ENCODE measurements around the gene MRPL20.

DNA sequence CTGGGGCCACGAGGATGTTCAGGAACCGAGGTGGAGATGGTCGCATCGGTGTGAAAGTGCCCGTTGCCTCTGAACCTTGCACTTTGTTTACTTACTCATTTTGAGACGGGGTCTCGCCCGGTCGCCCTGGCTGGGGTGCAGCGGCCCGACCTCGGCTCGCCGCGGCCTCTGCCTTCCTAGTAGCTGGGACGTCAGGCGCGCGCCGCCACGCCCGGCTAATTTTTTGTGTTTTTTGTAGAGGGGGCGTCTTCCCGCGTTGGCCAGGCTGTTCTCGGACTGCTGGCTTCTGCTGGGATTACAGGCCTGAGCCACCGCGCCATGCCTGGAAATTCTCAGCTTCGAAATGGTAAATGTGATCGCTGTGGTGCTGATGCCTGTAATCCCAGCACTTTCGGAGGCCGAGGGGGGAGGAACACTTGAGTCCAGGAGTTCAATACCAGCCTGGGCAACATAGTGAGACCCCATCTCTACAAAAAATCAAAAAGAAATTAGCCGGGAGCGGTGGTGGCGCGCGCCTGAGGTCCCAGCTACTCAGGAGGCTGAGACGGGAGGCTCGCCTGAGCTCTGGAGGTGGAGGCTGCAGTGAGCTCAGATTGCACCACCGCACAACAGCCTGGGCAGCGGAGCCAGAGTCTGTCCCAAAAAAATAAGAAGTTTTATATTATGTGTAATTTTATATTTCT lies 684 bp upstream of the MRPL20 start:
- TF ChIP-seq, protein P1, sequence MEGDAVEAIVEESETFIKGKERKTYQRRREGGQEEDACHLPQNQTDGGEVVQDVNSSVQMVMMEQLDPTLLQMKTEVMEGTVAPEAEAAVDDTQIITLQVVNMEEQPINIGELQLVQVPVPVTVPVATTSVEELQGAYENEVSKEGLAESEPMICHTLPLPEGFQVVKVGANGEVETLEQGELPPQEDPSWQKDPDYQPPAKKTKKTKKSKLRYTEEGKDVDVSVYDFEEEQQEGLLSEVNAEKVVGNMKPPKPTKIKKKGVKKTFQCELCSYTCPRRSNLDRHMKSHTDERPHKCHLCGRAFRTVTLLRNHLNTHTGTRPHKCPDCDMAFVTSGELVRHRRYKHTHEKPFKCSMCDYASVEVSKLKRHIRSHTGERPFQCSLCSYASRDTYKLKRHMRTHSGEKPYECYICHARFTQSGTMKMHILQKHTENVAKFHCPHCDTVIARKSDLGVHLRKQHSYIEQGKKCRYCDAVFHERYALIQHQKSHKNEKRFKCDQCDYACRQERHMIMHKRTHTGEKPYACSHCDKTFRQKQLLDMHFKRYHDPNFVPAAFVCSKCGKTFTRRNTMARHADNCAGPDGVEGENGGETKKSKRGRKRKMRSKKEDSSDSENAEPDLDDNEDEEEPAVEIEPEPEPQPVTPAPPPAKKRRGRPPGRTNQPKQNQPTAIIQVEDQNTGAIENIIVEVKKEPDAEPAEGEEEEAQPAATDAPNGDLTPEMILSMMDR (IDR thresholded peaks at IDR 0.05), result peak in 3 of 6 experiments; percentile 22 to 32 (median 30)
- no peak for TF ChIP-seq POLR2A (IDR thresholded peaks at IDR 0.05)

Measured in Peyer's patch (tissue), 4 donors.